IMR-90 (cell line): ENCODE data around the gene SLC35B4. TPM values are rescaled to one million over a fixed set of nuclear protein-coding genes. Genes with fewer than 3 reads are reported as not detected.

ENCODE experiments used
- ATAC-seq: fragments of 200-7000 bp; cut with Tn5 transposase; 2 replicates; pipeline ENCODE4 v1.9.1; 2020; ENCODE audit warnings: low read depth, mild to moderate bottlenecking, moderate library complexity
- BruUV-seq: library from RNA; stranded (reverse); fragments of 400-500 nt; replicated peaks from 2 replicates; lab custom pipeline; 2021; lab: Mats Ljungman, UMichigan
- CTCF ChIA-PET: fragments of 300-600 bp; formaldehyde crosslinking; extraction: SDS; loops from one replicate; lab custom pipeline; 2021; ENCODE audit warnings: antibody characterized with exemption; lab: Yijun Ruan, JAX
- POLR2A ChIA-PET: fragments of 300-600 bp; sonication (Branson Sonifier 250); formaldehyde crosslinking; loops from one replicate; lab custom pipeline; 2022; ENCODE audit warnings: antibody characterized with exemption; ENCODE audit not compliant: unreplicated experiment; lab: Charles Lee
- DNase-seq: peaks from one replicate; pipeline ENCODE4 v3.0.0; 2013
- H2AFZ ChIP-seq: replicated peaks from 2 replicates; pipeline ENCODE3; 2013; ENCODE audit warnings: low read length, mild to moderate bottlenecking; ENCODE audit not compliant: poor library complexity
- H2AK5ac ChIP-seq: 2 replicates; pipeline ENCODE4 v1.6.1; 2013; ENCODE audit warnings: low read depth, low read length, inconsistent platforms
- H2AK9ac ChIP-seq: replicated peaks from 2 replicates; pipeline ENCODE3; 2013; ENCODE audit warnings: mild to moderate bottlenecking, low read depth, low read length, moderate library complexity; ENCODE audit not compliant: poor library complexity
- H2BK120ac ChIP-seq: 2 replicates; pipeline ENCODE4 v1.6.1; 2013; ENCODE audit warnings: low read depth, low read length, inconsistent platforms
- H2BK15ac ChIP-seq: 3 replicates; pipeline ENCODE4 v1.6.1; 2013; ENCODE audit warnings: low read depth, low read length, inconsistent platforms
- H2BK20ac ChIP-seq: 2 replicates; pipeline ENCODE4 v1.6.1; 2013; ENCODE audit warnings: low read depth, mild to moderate bottlenecking, inconsistent platforms, low read length, moderate library complexity
- H2BK5ac ChIP-seq: 2 replicates; pipeline ENCODE4 v1.6.1; 2013; ENCODE audit warnings: mild to moderate bottlenecking, low read depth, low read length, inconsistent platforms; ENCODE audit not compliant: poor library complexity, severe bottlenecking
- H3K14ac ChIP-seq: replicated peaks from 2 replicates; pipeline ENCODE4 v1.6.1; 2013; ENCODE audit warnings: low read depth, low read length, inconsistent platforms
- H3K18ac ChIP-seq: 2 replicates; pipeline ENCODE4 v1.6.1; 2013; ENCODE audit warnings: low read depth, low read length, control low read depth
- H3K23ac ChIP-seq: 2 replicates; pipeline ENCODE4 v1.6.1; 2013; ENCODE audit warnings: low read depth, low read length, inconsistent platforms
- H3K27ac ChIP-seq: 2 replicates; pipeline ENCODE4 v1.5.1; 2013; ENCODE audit warnings: mild to moderate bottlenecking, control low read depth, low read length; ENCODE audit not compliant: insufficient read depth
- H3K27me3 ChIP-seq: 2 replicates; pipeline ENCODE4 v1.6.1; 2013; ENCODE audit warnings: low read length; ENCODE audit not compliant: control insufficient read depth, insufficient read depth
- H3K36me3 ChIP-seq: 2 replicates; pipeline ENCODE4 v1.6.1; 2013; ENCODE audit warnings: low read length, mixed read lengths; ENCODE audit not compliant: control insufficient read depth, insufficient read depth
- H3K4ac ChIP-seq: 2 replicates; pipeline ENCODE4 v1.6.1; 2013; ENCODE audit warnings: low read depth, low read length, inconsistent platforms
- H3K4me1 ChIP-seq: 2 replicates; pipeline ENCODE4 v1.6.1; 2013; ENCODE audit warnings: low read length, mixed read lengths; ENCODE audit not compliant: control insufficient read depth, insufficient read depth
- H3K4me2 ChIP-seq: 2 replicates; pipeline ENCODE4 v1.6.1; 2013; ENCODE audit warnings: low read depth, mild to moderate bottlenecking, control low read depth, low read length, moderate library complexity
- H3K4me3 ChIP-seq: 2 replicates; pipeline ENCODE4 v1.5.1; 2013; ENCODE audit warnings: low read depth, mild to moderate bottlenecking, control low read depth, low read length, moderate library complexity; ENCODE audit not compliant: insufficient read depth
- H3K56ac ChIP-seq: 2 replicates; pipeline ENCODE4 v1.6.1; 2013; ENCODE audit warnings: low read length, inconsistent platforms; ENCODE audit not compliant: insufficient read depth; ENCODE audit errors: extremely low read depth
- H3K79me1 ChIP-seq, 2 experiments: 2 replicates each; pipeline ENCODE4 v1.6.1; 2013; ENCODE audit warnings: low read length in 2 of 2, inconsistent platforms in 1 of 2, low read depth in 1 of 2
- H3K9ac ChIP-seq: 2 replicates; pipeline ENCODE4 v1.6.1; 2013; ENCODE audit warnings: low read depth, low read length, control low read depth
- H3K9me1 ChIP-seq: 2 replicates; pipeline ENCODE4 v1.6.1; 2013; ENCODE audit warnings: low read length, inconsistent platforms; ENCODE audit not compliant: insufficient read depth
- H3K9me3 ChIP-seq: 2 replicates; pipeline ENCODE4 v1.6.1; 2013; ENCODE audit warnings: low read length; ENCODE audit not compliant: control insufficient read depth, insufficient read depth
- H4K20me1 ChIP-seq: 2 replicates; pipeline ENCODE4 v1.6.1; 2013; ENCODE audit warnings: low read length, inconsistent platforms; ENCODE audit not compliant: insufficient read depth
- H4K5ac ChIP-seq: 2 replicates; pipeline ENCODE4 v1.6.1; 2013; ENCODE audit warnings: mild to moderate bottlenecking, low read depth, low read length, control low read depth
- H4K8ac ChIP-seq, 2 experiments: 2 replicates each; pipeline ENCODE4 v1.6.1; 2013; ENCODE audit warnings: low read depth in 2 of 2, low read length in 2 of 2, control low read depth in 1 of 2, inconsistent platforms in 1 of 2
- H4K91ac ChIP-seq: 2 replicates; pipeline ENCODE4 v1.6.1; 2013; ENCODE audit warnings: low read depth, low read length, inconsistent platforms; ENCODE audit not compliant: insufficient read depth
- BHLHE40 ChIP-seq: fragments of 150-350 bp; IDR thresholded peaks from 2 replicates; pipeline ENCODE4 v1.6.1; 2016; ENCODE audit warnings: mild to moderate bottlenecking, low read depth, low read length
- CEBPB ChIP-seq: IDR thresholded peaks from 2 replicates; pipeline ENCODE4 v1.6.1; 2012; ENCODE audit warnings: low read depth, low read length, improper control_type of control experiment
- CHD1 ChIP-seq: IDR thresholded peaks from 2 replicates; pipeline ENCODE4 v1.6.1; 2012; ENCODE audit warnings: low read depth, low read length, improper control_type of control experiment
- RCOR1 ChIP-seq: IDR thresholded peaks from 2 replicates; pipeline ENCODE4 v1.6.1; 2012; ENCODE audit warnings: mild to moderate bottlenecking, low read length, improper control_type of control experiment; ENCODE audit not compliant: insufficient replicate concordance
- USF2 ChIP-seq: fragments of 150-350 bp; IDR thresholded peaks from 2 replicates; pipeline ENCODE4 v1.6.1; 2017; ENCODE audit warnings: mild to moderate bottlenecking, antibody characterized with exemption, low read length, low read depth
- WGBS, 2 experiments: methylation state at CpG; one replicate each; pipeline versions ENCODE4 v1.1.5 to v1.1.7; 2013; ENCODE audit warnings: missing lambda C conversion rate in 2 of 2; ENCODE audit not compliant: insufficient read length in 1 of 2; ENCODE audit errors: extremely low coverage in 2 of 2; 5-methylcytosine and 5-hydroxymethylcytosine counted together
- dilution Hi-C: fragments of 300-500 bp; cut with HindIII; formaldehyde crosslinking; loops from one replicate; pipeline ENCODE4 v1.14.3; 2018; ENCODE audit warnings: low sequenced_read_pairs; ENCODE audit not compliant: unreplicated experiment
- in situ Hi-C: fragments of 300-500 bp; cut with MboI; formaldehyde crosslinking; loops from 3 replicates; pipeline ENCODE4 v1.14.3; 2019; ENCODE audit warnings: low sequenced_read_pairs, inconsistent platforms, mixed read lengths
- intact Hi-C: fragments of 100-400 bp; cut with micrococcal nuclease; formaldehyde crosslinking; loops from 2 replicates; pipeline ENCODE4 v1.10.0; 2022
- polyA plus RNA-seq, 3 experiments: library from polyadenylated mRNA; depleted of rRNA; stranded (reverse); fragments of >200 nt; gene quantifications; 2 replicates each; pipeline ENCODE4 v1.2.3, GENCODE V29; 2012; ENCODE audit warnings: low replicate concordance in 1 of 3
- total RNA-seq: library from RNA; depleted of rRNA; stranded (reverse); fragments of >200 nt; gene quantifications from 2 replicates; pipeline ENCODE4 v1.2.3, GENCODE V29; 2012

The SLC35B4 gene
- total and polyA plus RNA-seq, 2 of the 4 experiments (the other 2 are of a cell fraction) = 10.0 to 15.6 TPM

GRCh38 chr7:134356421-134356936, 39.7 kb upstream of the SLC35B4 start:
- Histone ChIP-seq H2BK120ac (no peak overlapping the region), H4K5ac (no peak overlapping the region), H4K20me1 (no peaks in the 10 kb centered on the region), H2AK9ac (no peak overlapping the region), H2AFZ (no peak overlapping the region), H2BK20ac (no peak overlapping the region), H3K18ac (no peak overlapping the region), H3K4ac (no peak overlapping the region), H2AK5ac (no peak overlapping the region), H3K14ac (no peak overlapping the region), H3K9me3 (no peaks in the 10 kb centered on the region; the same call in 1 of the 2 replicates), H3K56ac (no peak overlapping the region), H3K9ac (no peak overlapping the region), H4K8ac (no peak overlapping the region), H3K4me2 (no peak overlapping the region), H3K9me1 (no peaks in the 10 kb centered on the region), H3K79me1 (no peaks in the 10 kb centered on the region), H3K4me3 (no peak overlapping the region), H3K23ac (no peak overlapping the region), H2BK5ac (no peak overlapping the region), H2BK15ac (no peak overlapping the region), H4K91ac (no peak overlapping the region), H3K27ac (no peak overlapping the region), H3K36me3 (no peaks in the 10 kb centered on the region), H3K27me3 (peaks cover 9% of the 10 kb centered on the region; the same call in 1 of the 2 replicates), H3K4me1 (no peaks in the 10 kb centered on the region)
- dilution Hi-C loops = no loop called here
- no CpG with 5 or more reads among the region's 9 CpGs for WGBS, 2 experiments
- ATAC-seq = no peak
- in situ Hi-C loops = no loop called here
- DNase-seq = no peak
- TF ChIP-seq BHLHE40 (no peak), RCOR1 (no peak), USF2 (no peak), CHD1 (no peak), CEBPB (no peak)
- no TSS peak for BruUV-seq
- ChIA-PET POLR2A (no interaction called here), CTCF (interaction anchor here (1.3 kb wide), 1 partner anchor 9 kb away, joined by 3 read pairs; no protein-coding TSS in a partner anchor)
- intact Hi-C loops = no loop called here
